ENCODE data around the gene PCP2. TPM values are rescaled to one million over a fixed set of nuclear protein-coding genes. Genes with fewer than 3 reads are reported as not detected.

Gene PCP2
- total and polyA plus RNA-seq, 2 of the 13 experiments (the other 11 are each of a cell fraction or from before 2014, with no cell fraction given) = 0.62 TPM; not detected in 1

GRCh38 chr19:7680606-7681339, 47.3 kb upstream of the PCP2 start, which contains the start of gene TRAPPC5 (continued):
- TF ChIP-seq E2F1 (CRISPR knock-in tag; IDR thresholded peaks at IDR 0.05) = no peak
- TF ChIP-seq KMT2B (CRISPR knock-in tag; IDR thresholded peaks at IDR 0.05) = no peak
- no peak for TF ChIP-seq ZBTB8A (CRISPR knock-in tag; IDR thresholded peaks at IDR 0.05; ENCODE audit: borderline replicate concordance, low read depth)
- TF ChIP-seq MAFG (CRISPR knock-in tag; IDR thresholded peaks at IDR 0.05) = no peak
- TF ChIP-seq ZSCAN5A (CRISPR knock-in tag; IDR thresholded peaks at IDR 0.05; ENCODE audit: borderline replicate concordance) = no peak
- peak; percentile 84 to 87; a peak in 3 of 4 replicates for TF ChIP-seq HMGXB4 (CRISPR knock-in tag; IDR thresholded peaks at IDR 0.05; ENCODE audit: borderline replicate concordance in 1 of 2, low read depth in 1 of 2)
- TF ChIP-seq NR2C2 (CRISPR knock-in tag; IDR thresholded peaks at IDR 0.05; ENCODE audit: borderline replicate concordance) = no peak; the same call in 1 of the 2 replicates
- TF ChIP-seq ATF5 (CRISPR knock-in tag; IDR thresholded peaks at IDR 0.05; ENCODE audit: low read depth) = no peak
- no peak for TF ChIP-seq SIX4 (CRISPR knock-in tag; IDR thresholded peaks at IDR 0.05)
- TF ChIP-seq ZNF784 (CRISPR knock-in tag; IDR thresholded peaks at IDR 0.05; ENCODE audit: borderline replicate concordance) = 0 out of 2 replicates have a peak, but pooled peaks have one; percentile 43
- no peak for TF ChIP-seq FOXA1 (IDR thresholded peaks at IDR 0.05)
- TF ChIP-seq FOXA1 (CRISPR knock-in tag; IDR thresholded peaks at IDR 0.05) = no peak
- 0 out of 2 replicates have a peak, but pooled peaks have one; percentile 14 for TF ChIP-seq CHD2 (IDR thresholded peaks at IDR 0.05; ENCODE audit: low read depth, low read length)
- TF ChIP-seq FOXK2 (IDR thresholded peaks at IDR 0.05) = no peak
- no peak for TF ChIP-seq FOXO1 (CRISPR knock-in tag; IDR thresholded peaks at IDR 0.05)
- TF ChIP-seq SMARCE1 (IDR thresholded peaks at IDR 0.05; ENCODE audit: borderline replicate concordance) = no peak
- 0 out of 2 replicates have a peak, but pooled peaks have one; percentile 48 for TF ChIP-seq ZBTB46 (CRISPR knock-in tag; IDR thresholded peaks at IDR 0.05; ENCODE audit: borderline replicate concordance)
- TF ChIP-seq GLI4 (CRISPR knock-in tag; IDR thresholded peaks at IDR 0.05; ENCODE audit: borderline replicate concordance) = peak; percentile 64; the same call in 1 of the 2 replicates
- no peak for TF ChIP-seq BHLHE40 (IDR thresholded peaks at IDR 0.05; ENCODE audit: low read length)
